Right lobe of liver (tissue), 6 donors: Measurements from ENCODE around the gene EPB41L4B. TPM values are rescaled to one million over a fixed set of nuclear protein-coding genes. Genes with fewer than 3 reads are reported as not detected.
A peak's percentile ranks its signal among the peaks of the same experiment; 100 is the strongest.

Source experiments
- ATAC-seq, 4 donors: fragments of 200-7000 bp; cut with Tn5 transposase; one replicate each; pipeline ENCODE4 v1.9.1; 2020; ENCODE audit warnings: mild to moderate bottlenecking in 4 of 4, moderate library complexity in 4 of 4
- DNase-seq, 3 donors: peaks; one replicate each; pipeline ENCODE4 v3.0.0-alpha.2; 2020
- H3K27ac ChIP-seq, 3 donors: fragments of 200-600 bp; one replicate each; pipeline ENCODE4 v1.8.0; 2022
- H3K27me3 ChIP-seq, 2 donors: fragments of 200-600 bp; one replicate each; pipeline ENCODE4 v1.8.0; 2022
- H3K36me3 ChIP-seq, 4 donors: fragments of 200-600 bp; sonication (generic) in 1 of 4; one replicate each; pipeline versions ENCODE4 v1.5.1 to v1.8.0; 2017 to 2022; ENCODE audit warnings: control low read depth in 1 of 4
- H3K4me1 ChIP-seq, 4 donors: fragments of 200-600 bp; sonication (generic) in 1 of 4; one replicate each; pipeline versions ENCODE4 v1.5.1 to v1.8.0; 2017 to 2022; ENCODE audit warnings: control low read depth in 1 of 4
- H3K4me3 ChIP-seq, 3 donors: fragments of 200-600 bp; one replicate each; pipeline ENCODE4 v1.8.0; 2022
- H3K9me3 ChIP-seq, 4 donors: fragments of 200-600 bp; sonication (generic) in 1 of 4; one replicate each; pipeline versions ENCODE4 v1.5.1 to v1.8.0; 2017 to 2022; ENCODE audit warnings: control low read depth in 1 of 4
- POLR2A ChIP-seq: fragments of 450-650 bp; IDR thresholded peaks from one replicate; pipeline ENCODE4 v1.6.1; 2017; ENCODE audit warnings: antibody characterized with exemption, mild to moderate bottlenecking
- WGBS: methylation state at CpG from one replicate; pipeline ENCODE4 v1.1.6; 2018; ENCODE audit warnings: low coverage, low lambda C conversion rate; ENCODE audit not compliant: insufficient coverage; ENCODE audit errors: missing lambda C conversion rate; 5-methylcytosine and 5-hydroxymethylcytosine counted together
- intact Hi-C, 2 donors: fragments of 100-400 bp; cut with DNase I; formaldehyde crosslinking; loops; one replicate each; pipeline versions ENCODE4 v1.11.2 to v1.14.1; 2022
- total RNA-seq, 6 experiments: library from RNA; depleted of rRNA in 2 of 6; stranded (reverse); fragments of >200 nt in 2 of 6; fragmentation: NEBNext Ultra II Directional in 3 of 6; extraction: Animal tissue kit (Norgen Biotek cat#: 25700) in 3 of 6; gene quantifications; one replicate each; pipeline versions ENCODE4 v1.1.0 to v1.2.4, GENCODE V29; 2016 to 2023
- TF ChIP-seq, protein P1 (sequence below), 4 donors: fragments of 200-600 bp in 3 of 4; fragments of 450-650 bp in 1 of 4; IDR thresholded peaks; one replicate each; pipeline versions ENCODE4 v1.5.1 to v1.8.0; 2016 to 2022; ENCODE audit warnings: antibody characterized with exemption in 4 of 4, mild to moderate bottlenecking in 2 of 4
- donor health status: DM: no; HTN: yes; CAD: no.
- donor health status: DM: no; HTN: no; CAD: no.
- donor health status: DM: no; HTN: no; CAD: no.
- donor health status: DM: no; HTN: yes; CAD: no.
- donor health status: DM: no; HTN: yes; CAD: no.

EPB41L4B gene
- total RNA-seq, 6 experiments from 2014 or later, result 29.0 to 89.0 (median 32.4) TPM

DNA sequence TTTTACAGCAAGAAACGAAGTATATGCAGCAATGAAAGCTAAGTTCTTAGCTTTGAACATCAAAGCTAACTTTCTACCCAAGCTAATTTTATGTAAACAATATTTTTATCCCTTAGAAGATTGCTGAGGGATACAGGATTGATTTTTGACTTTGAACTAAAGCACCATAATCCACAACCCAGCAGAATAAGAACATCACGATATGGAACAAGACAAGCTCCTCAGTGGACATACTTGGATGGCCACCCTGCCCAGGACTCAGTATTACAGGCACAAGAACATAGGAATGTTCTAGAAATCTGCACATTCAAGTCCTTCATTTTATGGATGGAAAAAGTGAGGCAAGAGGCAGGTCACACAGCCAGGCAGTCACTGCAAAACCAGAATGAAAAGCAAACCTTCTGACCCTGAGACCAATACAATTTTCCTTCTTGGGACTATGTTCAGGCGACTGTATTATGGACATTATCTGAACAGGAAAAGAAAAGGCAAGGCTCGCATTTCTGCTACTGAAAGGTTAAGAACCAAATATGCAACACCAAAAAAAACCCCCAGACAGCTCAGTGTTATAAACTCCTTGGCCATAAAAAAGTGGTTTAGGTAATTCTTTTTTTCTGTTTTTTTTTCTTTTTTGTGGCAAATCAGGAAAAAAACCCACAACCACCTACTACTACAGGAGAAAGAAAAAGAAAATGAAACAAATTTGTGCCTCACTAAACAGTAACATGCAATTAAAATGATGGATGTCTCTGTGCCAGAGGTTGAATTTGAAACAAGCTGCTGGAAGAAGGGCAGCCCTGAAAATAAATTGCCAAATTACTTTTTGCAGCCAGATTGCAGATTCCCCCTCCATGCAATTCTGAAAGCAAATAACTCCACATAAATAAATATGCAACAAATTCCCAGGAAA lies 25.4 kb downstream of the EPB41L4B start:
- no peaks in the 10 kb centered on the region for H3K9me3 ChIP-seq
- peaks cover 0 to 37% (median 10%) of the 10 kb centered on the region in 4 donors for H3K4me1 ChIP-seq
- ATAC-seq (peak in 2 of 4 donors; percentile 38 to 49), DNase-seq (no peak)
- no peak overlapping the region for H3K27ac ChIP-seq
- no peak overlapping the region for H3K4me3 ChIP-seq
- WGBS, result 42% methylated on average over 4 of the region's 4 CpGs
- intact Hi-C loops, result no loop called here
- no peaks in the 10 kb centered on the region for H3K36me3 ChIP-seq
- no peaks in the 10 kb centered on the region for H3K27me3 ChIP-seq
- no peak for TF ChIP-seq POLR2A
- TF ChIP-seq, protein P1, sequence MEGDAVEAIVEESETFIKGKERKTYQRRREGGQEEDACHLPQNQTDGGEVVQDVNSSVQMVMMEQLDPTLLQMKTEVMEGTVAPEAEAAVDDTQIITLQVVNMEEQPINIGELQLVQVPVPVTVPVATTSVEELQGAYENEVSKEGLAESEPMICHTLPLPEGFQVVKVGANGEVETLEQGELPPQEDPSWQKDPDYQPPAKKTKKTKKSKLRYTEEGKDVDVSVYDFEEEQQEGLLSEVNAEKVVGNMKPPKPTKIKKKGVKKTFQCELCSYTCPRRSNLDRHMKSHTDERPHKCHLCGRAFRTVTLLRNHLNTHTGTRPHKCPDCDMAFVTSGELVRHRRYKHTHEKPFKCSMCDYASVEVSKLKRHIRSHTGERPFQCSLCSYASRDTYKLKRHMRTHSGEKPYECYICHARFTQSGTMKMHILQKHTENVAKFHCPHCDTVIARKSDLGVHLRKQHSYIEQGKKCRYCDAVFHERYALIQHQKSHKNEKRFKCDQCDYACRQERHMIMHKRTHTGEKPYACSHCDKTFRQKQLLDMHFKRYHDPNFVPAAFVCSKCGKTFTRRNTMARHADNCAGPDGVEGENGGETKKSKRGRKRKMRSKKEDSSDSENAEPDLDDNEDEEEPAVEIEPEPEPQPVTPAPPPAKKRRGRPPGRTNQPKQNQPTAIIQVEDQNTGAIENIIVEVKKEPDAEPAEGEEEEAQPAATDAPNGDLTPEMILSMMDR (IDR thresholded peaks at IDR 0.05), result no peak

DNA sequence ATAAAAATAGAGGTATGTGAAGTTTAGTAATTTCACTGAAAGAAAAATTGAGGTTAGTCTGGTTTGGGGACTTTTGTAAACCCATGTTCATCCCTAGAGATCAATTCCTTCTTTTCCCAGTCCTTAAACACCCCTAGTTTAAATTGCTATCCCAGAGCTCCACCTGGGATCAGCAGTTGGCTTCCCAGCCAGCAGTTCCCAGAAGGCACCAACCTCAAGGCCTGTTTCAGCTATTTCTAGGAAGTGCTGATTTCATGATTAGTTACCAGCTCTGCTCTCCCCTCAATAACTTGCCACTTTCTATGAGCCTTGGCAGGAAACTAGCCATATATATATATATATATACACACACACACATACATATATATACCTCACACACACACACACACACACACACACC lies 30.5 kb downstream of the EPB41L4B start:
- DNase-seq (no peak), ATAC-seq (no peak)
- Histone ChIP-seq H3K27ac (no peak overlapping the region), H3K4me3 (no peak overlapping the region), H3K9me3 (no peaks in the 10 kb centered on the region), H3K4me1 (peaks cover 0 to 30% (median 6%) of the 10 kb centered on the region in 4 donors), H3K36me3 (no peaks in the 10 kb centered on the region), H3K27me3 (no peaks in the 10 kb centered on the region)
- intact Hi-C loops, result no loop called here
- TF ChIP-seq POLR2A, result no peak
- TF ChIP-seq, protein P1 (IDR thresholded peaks at IDR 0.05), result no peak

DNA sequence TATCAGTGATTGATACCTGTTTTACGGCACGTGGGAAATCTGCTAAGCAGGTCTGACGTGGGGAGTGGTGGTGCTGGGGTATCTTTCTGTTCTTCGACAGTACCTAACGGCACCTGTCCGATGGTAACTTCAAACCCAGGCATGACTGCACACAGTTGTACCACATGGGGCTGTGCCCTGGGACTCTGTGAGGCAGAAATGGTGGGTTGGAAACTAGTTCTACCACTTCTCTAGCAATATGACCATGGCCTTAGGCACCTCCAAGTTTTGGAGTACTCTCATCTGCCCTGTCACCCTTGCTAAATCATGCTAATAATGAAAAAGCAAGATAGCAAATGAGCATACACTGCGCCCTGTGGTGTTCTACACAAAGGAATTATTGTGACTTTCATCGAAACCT lies 30.9 kb downstream of the EPB41L4B start:
- no peaks in the 10 kb centered on the region for H3K27me3 ChIP-seq
- 96% methylated on average over 8 of the region's 8 CpGs for WGBS
- DNase-seq (no peak), ATAC-seq (no peak)
- no peaks in the 10 kb centered on the region for H3K9me3 ChIP-seq
- TF ChIP-seq POLR2A, result no peak
- TF ChIP-seq, protein P1 (IDR thresholded peaks at IDR 0.05), result no peak
- H3K27ac ChIP-seq, result no peak overlapping the region
- H3K4me3 ChIP-seq, result no peak overlapping the region
- peaks cover 0 to 25% (median 4%) of the 10 kb centered on the region in 4 donors for H3K4me1 ChIP-seq
- intact Hi-C loops, result no loop called here
- no peaks in the 10 kb centered on the region for H3K36me3 ChIP-seq

GRCh38 chr9:109289186-109289585 lies 31.7 kb downstream of the EPB41L4B start:
- intact Hi-C loops, result no loop called here

More at GRCh38 chr9:109289186-109289585, 31.7 kb downstream of the EPB41L4B start:
- Histone ChIP-seq H3K9me3 (no peaks in the 10 kb centered on the region), H3K27ac (no peak overlapping the region), H3K36me3 (no peaks in the 10 kb centered on the region), H3K4me1 (peaks cover 0 to 23% (median 3%) of the 10 kb centered on the region in 4 donors), H3K4me3 (no peak overlapping the region), H3K27me3 (no peaks in the 10 kb centered on the region)
- 88% methylated on average over 4 of the region's 5 CpGs for WGBS
- TF ChIP-seq, protein P1 (IDR thresholded peaks at IDR 0.05), result no peak
- TF ChIP-seq POLR2A, result no peak
- DNase-seq (no peak), ATAC-seq (no peak)
